IPS-18a (cell line): Measurements from ENCODE around the gene ZNF593.

Experiments
- H3K27ac ChIP-seq: one replicate; pipeline ENCODE4 v1.5.1; 2013; ENCODE audit warnings: low read length
- H3K27me3 ChIP-seq: one replicate; pipeline ENCODE4 v1.6.1; 2013; ENCODE audit warnings: mild to moderate bottlenecking, low read length; ENCODE audit not compliant: control insufficient read depth, insufficient read depth
- H3K36me3 ChIP-seq: one replicate; pipeline ENCODE4 v1.6.1; 2013; ENCODE audit warnings: low read depth, low read length; ENCODE audit not compliant: control insufficient read depth
- H3K4me1 ChIP-seq: one replicate; pipeline ENCODE4 v1.6.1; 2013; ENCODE audit warnings: low read depth, low read length; ENCODE audit not compliant: control insufficient read depth
- H3K4me3 ChIP-seq: one replicate; pipeline ENCODE4 v1.5.1; 2013; ENCODE audit warnings: low read length
- H3K9ac ChIP-seq: one replicate; pipeline ENCODE4 v1.6.1; 2013; ENCODE audit warnings: mild to moderate bottlenecking, low read length, moderate library complexity
- H3K9me3 ChIP-seq: one replicate; pipeline ENCODE4 v1.6.1; 2013; ENCODE audit warnings: low read depth, low read length; ENCODE audit not compliant: control insufficient read depth

Gene ZNF593

DNA sequence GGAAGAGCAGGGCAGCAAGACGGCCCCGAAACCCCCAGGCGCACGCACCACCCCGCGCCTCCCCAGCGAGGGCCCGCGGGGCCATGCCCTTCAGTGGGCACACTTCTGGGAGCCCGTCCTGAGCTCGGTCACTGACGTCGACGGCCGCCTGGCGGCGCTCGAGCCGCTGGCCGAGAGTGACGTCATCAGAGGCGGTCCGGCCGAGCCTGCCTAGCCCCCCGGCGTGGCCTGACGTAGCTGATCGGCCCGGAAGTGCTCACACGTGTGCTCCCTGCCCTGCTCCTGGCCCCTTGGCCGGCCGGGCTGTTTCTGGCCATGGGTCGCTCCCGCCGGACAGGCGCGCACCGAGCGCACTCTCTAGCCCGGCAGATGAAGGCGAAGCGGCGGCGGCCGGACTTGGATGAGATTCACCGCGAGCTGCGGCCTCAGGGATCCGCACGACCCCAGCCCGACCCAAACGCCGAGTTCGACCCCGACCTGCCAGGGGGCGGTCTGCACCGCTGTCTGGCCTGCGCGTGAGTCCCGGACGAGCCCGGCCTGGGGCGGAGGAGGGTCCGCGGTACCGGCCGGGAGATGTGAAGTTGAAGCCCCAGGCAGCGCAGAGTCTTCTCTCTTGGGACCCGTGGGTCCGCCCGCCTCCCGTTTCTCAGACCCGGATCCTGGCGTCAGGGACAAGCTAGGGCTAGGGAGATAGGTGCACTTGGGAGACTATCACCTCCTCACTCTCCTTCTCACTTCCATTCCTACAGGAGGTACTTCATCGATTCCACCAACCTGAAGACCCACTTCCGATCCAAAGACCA is at the start of gene ZNF593:
Gene ZNF593 (plus strand): TSS at position 240 of the 803 bp plus-strand sequence. CDS start 76 bp downstream, at position 316.
- peak within 1 kb of the TSS; percentile 76 for H3K9ac ChIP-seq
- H3K36me3 ChIP-seq, result no peaks in the 10 kb centered on the region
- peak within 1 kb of the TSS; percentile 30 for H3K27ac ChIP-seq
- peaks cover 19% of the 10 kb centered on the region for H3K27me3 ChIP-seq
- H3K9me3 ChIP-seq, result no peaks in the 10 kb centered on the region
- peak within 1 kb of the TSS; percentile 79 for H3K4me3 ChIP-seq
- peaks cover 16% of the 10 kb centered on the region for H3K4me1 ChIP-seq

DNA sequence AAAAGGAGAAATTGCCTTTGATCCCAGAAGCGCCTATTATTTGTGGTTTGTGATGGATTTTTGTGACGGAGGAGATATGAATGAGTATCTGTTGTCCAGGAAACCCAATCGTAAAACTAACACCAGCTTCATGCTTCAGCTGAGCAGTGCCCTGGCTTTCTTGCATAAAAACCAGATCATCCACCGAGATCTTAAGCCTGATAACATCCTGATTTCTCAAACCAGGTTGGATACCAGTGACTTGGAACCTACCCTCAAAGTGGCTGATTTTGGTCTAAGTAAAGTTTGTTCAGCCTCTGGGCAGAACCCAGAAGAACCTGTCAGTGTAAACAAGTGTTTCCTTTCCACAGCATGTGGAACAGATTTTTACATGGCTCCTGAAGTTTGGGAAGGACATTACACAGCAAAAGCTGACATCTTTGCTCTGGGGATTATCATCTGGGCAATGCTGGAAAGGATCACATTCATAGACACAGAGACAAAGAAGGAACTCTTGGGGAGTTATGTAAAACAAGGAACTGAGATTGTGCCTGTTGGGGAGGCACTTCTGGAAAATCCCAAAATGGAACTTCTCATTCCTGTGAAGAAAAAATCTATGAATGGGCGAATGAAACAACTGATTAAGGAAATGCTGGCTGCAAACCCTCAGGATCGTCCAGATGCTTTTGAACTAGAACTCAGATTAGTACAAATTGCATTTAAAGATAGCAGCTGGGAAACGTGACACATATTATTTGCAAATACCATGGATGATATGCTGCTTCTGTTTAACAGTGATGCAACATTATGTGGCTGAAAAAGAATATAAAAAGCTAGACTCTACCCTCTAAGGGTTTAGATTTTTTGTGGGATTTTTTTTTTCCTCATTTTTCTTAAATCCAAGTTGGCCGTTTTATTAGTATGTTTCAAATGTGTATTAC is 47.6 kb upstream of the ZNF593 start:
- H3K27me3 ChIP-seq, result no peaks in the 10 kb centered on the region
- no peaks in the 10 kb centered on the region for H3K4me1 ChIP-seq
- no peak overlapping the region for H3K4me3 ChIP-seq
- H3K9me3 ChIP-seq, result no peaks in the 10 kb centered on the region
- peaks cover 4% of the 10 kb centered on the region for H3K36me3 ChIP-seq
- no peak overlapping the region for H3K27ac ChIP-seq
- no peak overlapping the region for H3K9ac ChIP-seq

DNA sequence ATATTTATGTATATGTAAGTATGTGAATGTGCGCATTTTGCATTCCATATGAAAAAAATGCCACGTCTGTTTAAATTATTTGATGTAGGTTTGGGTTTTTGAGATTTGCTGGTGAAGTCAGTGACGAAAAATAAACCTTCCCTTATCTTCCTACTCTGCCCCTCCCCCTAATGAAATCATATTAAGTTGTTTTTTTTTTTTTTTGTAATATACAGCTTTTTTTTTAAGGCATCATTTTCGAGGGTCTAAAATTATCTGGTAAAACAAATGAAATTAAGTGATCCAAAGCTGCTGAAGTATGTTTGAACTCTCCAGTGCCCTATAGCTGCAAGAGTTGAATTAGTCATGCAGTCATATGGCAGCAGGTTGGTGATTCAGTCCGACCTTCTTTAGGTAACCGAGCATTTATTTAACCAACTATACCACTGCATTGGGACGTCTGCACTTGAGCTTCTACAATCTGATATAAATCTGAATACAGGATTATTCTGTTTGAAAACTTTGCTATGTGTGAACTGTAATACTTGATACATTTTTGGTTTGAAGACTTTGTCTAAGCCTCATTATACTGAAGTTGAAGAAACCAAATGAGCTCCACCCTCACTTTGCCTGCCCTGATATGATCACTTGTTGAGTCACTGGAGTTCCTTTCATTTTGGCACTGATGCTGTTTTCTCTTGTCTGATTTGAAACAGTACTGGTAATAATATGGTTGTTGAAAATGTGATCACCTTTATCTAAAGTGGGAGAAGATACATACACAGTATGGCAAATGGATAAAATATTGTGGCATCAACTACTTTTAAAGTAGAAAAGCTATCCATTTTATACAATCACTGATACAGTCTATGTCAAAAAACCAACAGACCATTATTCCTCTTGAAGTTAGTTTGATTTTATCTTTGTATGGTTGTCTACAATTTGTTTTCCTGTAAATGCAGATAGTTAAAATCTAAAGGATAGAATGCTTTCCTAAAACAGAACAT is 46.4 kb upstream of the ZNF593 start:
- no peak overlapping the region for H3K9ac ChIP-seq
- no peaks in the 10 kb centered on the region for H3K9me3 ChIP-seq
- H3K27me3 ChIP-seq, result no peaks in the 10 kb centered on the region
- H3K27ac ChIP-seq, result no peak overlapping the region
- no peak overlapping the region for H3K4me3 ChIP-seq
- peaks cover 4% of the 10 kb centered on the region for H3K36me3 ChIP-seq
- H3K4me1 ChIP-seq, result no peaks in the 10 kb centered on the region

DNA sequence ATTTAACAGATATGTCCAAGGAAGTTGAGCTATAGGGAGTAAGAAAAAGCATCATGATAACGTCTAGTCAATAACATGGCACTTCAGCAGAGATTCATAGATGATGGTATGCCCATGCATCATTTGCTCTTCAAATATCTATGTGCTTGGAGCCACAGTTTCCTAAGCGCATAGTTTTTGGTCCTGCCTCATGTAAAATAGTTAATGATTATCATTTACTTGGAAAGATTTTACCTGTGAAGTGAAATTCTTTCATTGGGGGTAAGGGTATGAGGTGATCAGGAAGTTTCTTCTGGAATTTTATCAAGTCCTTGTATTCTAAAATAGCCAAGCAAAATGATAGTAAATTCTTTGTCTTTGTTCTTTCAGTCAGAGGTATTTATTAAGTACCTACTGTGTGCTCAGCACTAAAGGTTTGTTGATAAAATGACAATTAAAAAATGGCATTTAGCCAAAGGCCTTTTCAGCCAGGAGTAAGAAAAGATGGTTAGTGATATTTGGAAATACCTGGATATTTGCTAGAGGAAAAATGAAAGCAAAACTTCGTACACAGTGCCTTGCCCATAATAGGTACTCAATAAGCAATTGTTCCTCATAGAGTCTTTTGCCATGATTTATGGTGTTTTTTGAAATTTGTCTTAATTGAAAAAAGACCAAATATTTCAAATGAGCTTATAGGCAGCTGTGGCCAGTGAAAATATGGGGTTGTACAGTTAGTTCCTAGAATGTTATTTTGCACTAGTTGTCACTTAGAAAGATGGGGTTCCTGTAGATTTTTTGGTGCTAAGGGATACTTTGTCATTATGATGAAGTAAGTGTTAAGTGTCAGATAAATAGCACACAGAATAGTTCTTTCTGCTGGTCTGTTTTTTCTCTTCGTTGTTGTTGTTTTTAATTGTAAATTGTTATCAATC is 45.0 kb upstream of the ZNF593 start:
- H3K27me3 ChIP-seq, result no peaks in the 10 kb centered on the region
- H3K36me3 ChIP-seq, result peaks cover 4% of the 10 kb centered on the region
- H3K4me3 ChIP-seq, result no peak overlapping the region
- H3K9ac ChIP-seq, result no peak overlapping the region
- no peak overlapping the region for H3K27ac ChIP-seq
- H3K9me3 ChIP-seq, result no peaks in the 10 kb centered on the region
- no peaks in the 10 kb centered on the region for H3K4me1 ChIP-seq

DNA sequence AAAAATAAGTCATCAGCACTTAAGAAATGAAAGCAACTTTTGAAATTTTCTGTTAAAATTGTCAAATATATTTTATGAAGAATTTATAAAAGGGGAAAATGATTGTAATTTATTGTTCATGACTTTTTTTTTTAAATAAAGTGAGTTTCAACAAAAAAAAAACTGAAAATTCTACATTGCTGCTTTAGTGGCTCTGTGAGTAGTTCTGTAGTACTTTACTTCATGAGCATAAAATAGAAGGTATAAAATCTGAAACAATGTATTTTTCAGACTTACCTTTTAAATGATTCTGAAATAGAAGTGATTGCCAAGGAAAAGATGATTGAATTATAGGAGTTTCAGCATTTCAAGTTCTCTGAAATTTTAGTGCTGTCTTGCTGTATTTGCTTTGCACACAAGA is 44.3 kb upstream of the ZNF593 start:
- Histone ChIP-seq H3K9me3 (no peaks in the 10 kb centered on the region), H3K27ac (no peak overlapping the region), H3K36me3 (peaks cover 4% of the 10 kb centered on the region), H3K4me1 (no peaks in the 10 kb centered on the region), H3K9ac (no peak overlapping the region), H3K4me3 (no peak overlapping the region), H3K27me3 (no peaks in the 10 kb centered on the region)

DNA sequence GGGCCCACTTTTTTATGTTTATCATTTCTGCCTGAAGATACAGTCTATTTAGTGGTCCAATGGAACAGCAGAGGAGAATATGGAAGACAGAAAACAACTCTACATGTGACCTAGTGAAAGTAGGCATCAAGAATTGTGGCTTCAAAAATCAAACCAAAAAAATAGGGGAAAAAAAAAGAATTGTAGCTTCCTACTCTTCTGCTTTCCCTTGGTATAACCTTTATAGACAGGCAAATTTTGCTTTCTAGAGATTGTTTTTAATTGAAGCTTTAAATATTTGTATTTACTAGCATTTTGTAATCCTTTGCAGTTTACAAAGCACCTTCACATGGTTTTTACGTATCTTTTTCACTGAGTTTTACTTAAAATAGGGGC is 43.8 kb upstream of the ZNF593 start:
- H3K9me3 ChIP-seq, result no peaks in the 10 kb centered on the region
- no peak overlapping the region for H3K9ac ChIP-seq
- H3K36me3 ChIP-seq, result peaks cover 4% of the 10 kb centered on the region
- no peak overlapping the region for H3K27ac ChIP-seq
- H3K4me3 ChIP-seq, result no peak overlapping the region
- no peaks in the 10 kb centered on the region for H3K27me3 ChIP-seq
- H3K4me1 ChIP-seq, result no peaks in the 10 kb centered on the region

DNA sequence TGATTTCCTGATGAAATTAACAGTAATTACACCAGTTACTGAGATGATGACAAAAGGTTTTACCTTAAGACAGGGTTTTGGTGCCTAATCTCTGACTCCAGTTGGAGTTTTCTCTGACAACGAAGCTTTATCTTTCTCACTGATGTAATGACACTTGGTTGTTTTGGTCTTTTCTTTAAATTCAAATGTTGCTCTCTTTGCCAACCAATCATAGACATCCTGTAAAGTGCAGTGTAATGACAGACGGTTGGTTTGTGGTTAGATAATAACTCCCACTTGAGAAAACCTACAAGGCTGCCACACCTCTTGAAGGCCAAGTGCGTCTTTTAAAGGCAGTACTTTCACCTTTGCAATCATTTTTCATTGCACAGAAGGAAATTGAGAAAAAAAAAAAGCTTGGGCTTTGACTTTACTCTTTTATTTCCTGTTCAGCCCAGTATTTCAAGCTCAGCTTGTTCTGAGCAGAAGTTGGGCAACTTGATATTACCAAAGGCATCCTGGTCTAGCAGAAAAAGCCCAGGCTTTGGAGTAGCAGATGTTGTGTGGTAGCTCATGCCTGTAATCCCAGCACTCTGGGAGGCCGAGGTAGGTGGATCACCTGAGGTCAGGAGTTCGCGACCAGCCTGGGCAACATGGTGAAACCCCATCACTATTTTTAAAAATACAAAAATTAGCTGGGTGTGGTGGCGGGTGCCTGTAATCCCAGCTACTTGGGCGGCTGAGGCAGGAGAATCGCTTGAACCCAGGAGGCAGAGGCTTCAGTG is 43.2 kb upstream of the ZNF593 start:
- no peak overlapping the region for H3K4me3 ChIP-seq
- H3K27me3 ChIP-seq, result no peaks in the 10 kb centered on the region
- H3K9me3 ChIP-seq, result no peaks in the 10 kb centered on the region
- H3K36me3 ChIP-seq, result peaks cover 4% of the 10 kb centered on the region
- no peak overlapping the region for H3K9ac ChIP-seq
- H3K27ac ChIP-seq, result no peak overlapping the region
- H3K4me1 ChIP-seq, result no peaks in the 10 kb centered on the region

DNA sequence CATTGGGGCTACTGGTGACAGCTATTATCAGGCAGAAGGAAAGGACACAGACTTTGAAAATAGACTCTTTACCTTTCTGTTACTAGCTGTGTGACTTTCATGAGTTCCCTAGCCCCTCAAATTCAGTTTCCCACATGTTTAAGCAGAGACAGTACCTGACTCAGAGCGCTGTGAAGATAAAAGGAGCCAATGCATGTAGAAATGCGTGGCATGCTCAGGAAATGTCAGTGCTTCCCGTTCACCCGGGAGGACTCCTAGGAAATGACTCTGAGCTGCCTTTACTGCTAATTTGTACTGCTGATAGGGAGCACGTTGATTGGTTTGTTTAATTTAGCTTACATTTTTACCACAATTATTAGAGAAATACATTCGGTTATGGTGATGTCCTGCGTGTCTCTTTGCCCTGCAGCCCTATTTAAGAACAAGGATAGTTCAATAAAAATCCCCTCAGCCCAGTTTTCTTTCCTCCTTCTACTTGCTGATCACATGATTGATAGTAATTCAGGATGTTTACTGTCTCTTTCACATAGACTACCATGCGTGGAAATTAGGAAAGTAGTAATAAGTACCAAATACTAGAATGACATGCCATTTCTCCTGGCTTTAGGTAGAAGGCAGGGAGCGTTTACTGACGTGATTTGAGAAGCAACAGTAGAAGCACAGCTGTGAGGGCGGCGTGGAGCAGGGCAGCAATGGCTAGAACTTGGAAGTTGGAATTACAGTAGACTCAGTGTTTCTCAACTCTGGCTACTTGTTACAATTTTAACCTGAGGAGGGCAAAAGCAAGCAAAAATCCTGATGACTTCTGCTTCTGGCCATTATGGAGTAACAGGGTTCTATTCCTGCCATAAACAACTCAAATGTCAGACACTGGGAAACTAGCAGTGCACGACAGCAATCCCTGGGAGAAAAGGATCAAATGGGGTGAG is 42.2 kb upstream of the ZNF593 start:
- no peak overlapping the region for H3K9ac ChIP-seq
- peaks cover 1% of the 10 kb centered on the region for H3K36me3 ChIP-seq
- H3K9me3 ChIP-seq, result no peaks in the 10 kb centered on the region
- H3K27ac ChIP-seq, result no peak overlapping the region
- no peaks in the 10 kb centered on the region for H3K4me1 ChIP-seq
- H3K4me3 ChIP-seq, result no peak overlapping the region
- no peaks in the 10 kb centered on the region for H3K27me3 ChIP-seq

DNA sequence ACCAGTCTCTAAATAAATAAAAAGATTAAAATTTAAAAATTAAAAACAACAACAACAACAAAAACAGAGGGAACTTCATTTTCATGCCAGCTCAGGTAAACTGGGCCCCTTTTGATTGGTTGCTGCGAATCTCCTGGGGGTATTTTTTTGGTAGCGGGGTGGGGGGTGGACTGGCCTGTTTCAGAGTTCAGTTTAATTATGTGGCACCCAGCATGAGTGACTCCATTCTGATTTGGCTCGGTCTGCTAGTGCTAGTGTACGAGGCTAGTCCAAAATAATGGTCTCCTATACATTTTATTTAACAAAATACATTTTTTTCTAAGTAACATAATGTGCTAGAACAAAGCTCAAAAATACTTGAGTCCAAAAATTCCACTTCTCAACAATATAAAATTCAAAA is 39.9 kb upstream of the ZNF593 start:
- Histone ChIP-seq H3K4me1 (no peaks in the 10 kb centered on the region), H3K27ac (no peak overlapping the region)

More for the DNA sequence above, 39.9 kb upstream of the ZNF593 start:
- no peak overlapping the region for H3K9ac ChIP-seq
- no peaks in the 10 kb centered on the region for H3K27me3 ChIP-seq
- H3K4me3 ChIP-seq, result no peak overlapping the region
- no peaks in the 10 kb centered on the region for H3K9me3 ChIP-seq
- H3K36me3 ChIP-seq, result no peaks in the 10 kb centered on the region
